Right atrium auricular region (tissue), 2 donors: ENCODE measurements around the gene FBXO21. TPM values are rescaled to one million over a fixed set of nuclear protein-coding genes. Genes with fewer than 3 reads are reported as not detected.
"Not testable (repeated sequence)": the region's sequence is repeated elsewhere in the genome, so short reads cannot be mapped to it uniquely, and the experiment has no call there.

Source experiments
- DNase-seq: peaks from one replicate; pipeline ENCODE4 v3.0.0-alpha.2; 2019; ENCODE audit warnings: low spot score
- H3K27ac ChIP-seq, 2 donors: fragments of 200-600 bp; sonication (generic); 1 replicate in 1 of 2; 2 replicates in 1 of 2; pipeline ENCODE4 v1.5.1; 2016 to 2019
- H3K27me3 ChIP-seq, 2 donors: fragments of 200-600 bp; sonication (generic); one replicate each; pipeline versions ENCODE4 v1.5.1 to v1.6.0; 2017 to 2019
- H3K36me3 ChIP-seq: fragments of 200-600 bp; sonication (generic); one replicate; pipeline ENCODE4 v1.5.1; 2016
- H3K4me1 ChIP-seq, 2 donors: fragments of 200-600 bp; sonication (generic); one replicate each; pipeline versions ENCODE4 v1.5.1 to v1.6.0; 2017 to 2019
- H3K4me3 ChIP-seq, 2 donors: fragments of 200-600 bp; sonication (generic); 1 replicate in 1 of 2; 2 replicates in 1 of 2; pipeline ENCODE4 v1.5.1; 2017 to 2019; ENCODE audit warnings: mild to moderate bottlenecking in 1 of 2, moderate library complexity in 1 of 2
- H3K9me3 ChIP-seq, 2 donors: fragments of 200-600 bp; sonication (generic); one replicate each; pipeline ENCODE4 v1.5.1; 2019
- total RNA-seq, 2 donors: library from RNA; depleted of rRNA; stranded (reverse); fragments of >200 nt; gene quantifications; one replicate each; pipeline ENCODE4 v1.1.0, GENCODE V29; 2016
- TF ChIP-seq, protein P1 (sequence below), 2 donors: fragments of 200-600 bp; sonication (generic); IDR thresholded peaks; one replicate each; pipeline ENCODE4 v1.5.1; 2019; ENCODE audit warnings: antibody characterized with exemption in 2 of 2

Gene FBXO21
- total RNA-seq, 2 donors from 2014 or later: 43.5 to 77.9 TPM

DNA sequence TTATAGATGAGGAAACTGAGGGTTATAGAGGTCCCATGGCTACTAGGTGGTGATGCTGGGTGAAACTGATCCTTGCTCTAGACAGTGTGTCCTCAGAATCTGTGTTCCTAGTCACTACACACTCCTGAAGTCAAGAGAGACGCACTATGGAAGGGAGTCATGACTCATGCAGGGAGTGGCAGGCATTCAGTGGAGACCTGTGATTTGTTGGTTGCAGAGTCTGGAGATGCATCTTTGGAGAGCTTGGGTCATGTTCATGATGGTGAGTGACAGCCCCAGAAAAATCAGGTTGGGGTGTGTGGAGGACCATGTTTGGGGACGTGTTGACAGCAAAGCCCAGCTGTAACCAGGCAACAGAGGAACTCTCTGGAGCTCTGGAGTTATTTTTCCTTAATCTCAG is 38.0 kb upstream of the FBXO21 start:
- TF ChIP-seq, protein P1, sequence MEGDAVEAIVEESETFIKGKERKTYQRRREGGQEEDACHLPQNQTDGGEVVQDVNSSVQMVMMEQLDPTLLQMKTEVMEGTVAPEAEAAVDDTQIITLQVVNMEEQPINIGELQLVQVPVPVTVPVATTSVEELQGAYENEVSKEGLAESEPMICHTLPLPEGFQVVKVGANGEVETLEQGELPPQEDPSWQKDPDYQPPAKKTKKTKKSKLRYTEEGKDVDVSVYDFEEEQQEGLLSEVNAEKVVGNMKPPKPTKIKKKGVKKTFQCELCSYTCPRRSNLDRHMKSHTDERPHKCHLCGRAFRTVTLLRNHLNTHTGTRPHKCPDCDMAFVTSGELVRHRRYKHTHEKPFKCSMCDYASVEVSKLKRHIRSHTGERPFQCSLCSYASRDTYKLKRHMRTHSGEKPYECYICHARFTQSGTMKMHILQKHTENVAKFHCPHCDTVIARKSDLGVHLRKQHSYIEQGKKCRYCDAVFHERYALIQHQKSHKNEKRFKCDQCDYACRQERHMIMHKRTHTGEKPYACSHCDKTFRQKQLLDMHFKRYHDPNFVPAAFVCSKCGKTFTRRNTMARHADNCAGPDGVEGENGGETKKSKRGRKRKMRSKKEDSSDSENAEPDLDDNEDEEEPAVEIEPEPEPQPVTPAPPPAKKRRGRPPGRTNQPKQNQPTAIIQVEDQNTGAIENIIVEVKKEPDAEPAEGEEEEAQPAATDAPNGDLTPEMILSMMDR (IDR thresholded peaks at IDR 0.05): no peak
- Histone ChIP-seq H3K4me1 (no peaks in the 10 kb centered on the region), H3K27ac (no peak overlapping the region), H3K9me3 (no peaks in the 10 kb centered on the region), H3K4me3 (no peak overlapping the region), H3K36me3 (no peaks in the 10 kb centered on the region), H3K27me3 (no peaks in the 10 kb centered on the region)
- no peak for DNase-seq

DNA sequence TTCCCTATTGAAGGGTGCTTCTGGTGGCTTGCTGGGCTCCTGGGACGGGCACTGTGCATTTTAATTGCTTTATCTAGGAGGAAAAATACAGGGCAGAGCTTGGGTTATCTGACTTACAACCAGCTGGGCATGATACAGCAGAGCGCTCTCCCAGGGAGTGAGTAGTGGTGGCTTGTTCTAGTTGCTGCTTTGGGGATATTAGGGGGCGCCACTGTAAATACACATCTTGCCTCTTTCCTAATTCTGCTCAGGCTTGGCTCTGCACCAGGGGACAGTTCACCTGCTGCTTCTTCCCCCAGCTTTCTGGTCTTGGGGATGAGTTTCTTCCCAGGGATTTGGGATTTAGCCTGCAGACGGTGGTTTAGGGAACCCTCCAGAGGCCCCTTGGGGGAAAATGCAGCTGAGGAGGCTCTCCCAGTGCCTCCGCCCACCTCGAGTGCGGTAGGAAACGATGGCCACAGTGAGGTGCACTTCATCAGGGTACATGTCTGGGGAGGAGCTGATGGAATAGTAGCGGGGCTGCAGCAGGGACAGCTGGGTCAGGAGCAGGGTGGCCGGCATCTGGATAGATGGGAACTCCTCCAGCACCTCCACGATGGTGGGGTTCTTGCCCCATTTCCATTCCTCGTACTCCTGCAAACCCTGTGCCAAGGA is 36.9 kb upstream of the FBXO21 start:
- H3K27ac ChIP-seq: no peak overlapping the region
- H3K27me3 ChIP-seq: no peaks in the 10 kb centered on the region
- no peaks in the 10 kb centered on the region for H3K9me3 ChIP-seq
- TF ChIP-seq, protein P1 (IDR thresholded peaks at IDR 0.05): no peak
- DNase-seq: no peak
- H3K4me1 ChIP-seq: no peaks in the 10 kb centered on the region
- no peak overlapping the region for H3K4me3 ChIP-seq
- H3K36me3 ChIP-seq: no peaks in the 10 kb centered on the region

DNA sequence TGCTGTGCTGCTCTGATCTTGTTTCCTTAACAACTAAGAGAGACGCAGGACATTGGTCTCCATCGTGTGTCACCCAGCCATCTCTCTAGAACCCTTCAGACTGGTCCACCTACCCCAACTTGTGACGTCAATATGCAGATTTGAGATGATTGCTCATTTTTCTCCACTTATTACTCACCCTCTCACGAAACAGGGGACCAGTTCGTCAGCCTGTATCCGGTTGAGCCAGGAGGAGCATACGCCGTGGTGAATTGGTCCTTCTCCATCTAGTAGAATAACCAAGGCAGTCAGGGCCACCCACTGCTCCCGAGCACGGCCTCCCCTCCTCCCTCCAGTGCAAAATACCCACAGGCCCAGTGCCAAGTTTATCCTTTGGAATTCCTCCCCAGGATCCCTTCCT is 36.2 kb upstream of the FBXO21 start:
- no peaks in the 10 kb centered on the region for H3K36me3 ChIP-seq
- no peaks in the 10 kb centered on the region for H3K27me3 ChIP-seq
- no peaks in the 10 kb centered on the region for H3K4me1 ChIP-seq
- no peaks in the 10 kb centered on the region for H3K9me3 ChIP-seq
- no peak overlapping the region for H3K27ac ChIP-seq
- TF ChIP-seq, protein P1 (IDR thresholded peaks at IDR 0.05): no peak
- DNase-seq: no peak
- no peak overlapping the region for H3K4me3 ChIP-seq

DNA sequence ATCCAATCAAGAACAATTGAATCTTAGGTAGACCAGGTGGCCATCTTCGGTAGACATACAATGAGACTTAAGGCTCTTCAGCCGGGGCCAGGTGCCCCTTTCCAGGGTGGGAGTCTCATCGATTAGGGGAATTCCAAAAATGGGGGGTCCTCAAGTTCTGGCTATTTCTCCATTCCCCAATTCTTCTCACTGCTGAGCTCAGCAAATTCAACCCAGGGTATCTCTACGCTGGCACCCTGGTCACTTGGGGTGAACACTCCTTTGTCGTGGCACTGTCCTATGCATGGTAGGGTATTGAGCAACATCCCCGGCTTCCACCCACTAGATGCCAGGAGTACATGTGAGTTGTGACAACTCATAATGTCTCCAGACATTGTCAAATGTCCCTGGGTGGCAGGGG is 34.9 kb upstream of the FBXO21 start:
- Histone ChIP-seq H3K36me3 (no peaks in the 10 kb centered on the region), H3K4me1 (no peaks in the 10 kb centered on the region), H3K27ac (no peak overlapping the region), H3K4me3 (no peak overlapping the region), H3K27me3 (no peaks in the 10 kb centered on the region), H3K9me3 (no peaks in the 10 kb centered on the region)
- DNase-seq: no peak
- TF ChIP-seq, protein P1 (IDR thresholded peaks at IDR 0.05): no peak

DNA sequence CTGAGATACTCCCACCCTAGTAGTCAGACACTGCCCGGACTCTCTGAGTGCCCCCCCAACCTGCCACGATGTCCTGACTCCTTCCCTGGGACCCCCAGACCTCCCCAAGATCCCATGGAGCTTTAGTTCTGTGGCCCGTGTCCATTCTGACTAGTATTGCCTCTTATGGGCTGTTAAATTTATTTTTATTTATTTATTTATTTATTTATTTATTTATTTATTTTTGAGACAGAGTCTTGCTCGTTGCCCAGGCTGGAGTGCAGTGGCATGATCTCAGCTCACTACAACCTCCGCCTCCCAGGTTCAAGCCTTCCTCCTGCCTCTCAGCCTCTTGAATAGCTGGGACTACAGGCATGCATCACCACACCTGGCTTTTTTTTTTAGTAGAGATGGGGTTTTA is 30.7 kb upstream of the FBXO21 start:
- H3K4me1 ChIP-seq, H3K4me3 ChIP-seq, DNase-seq, H3K36me3 ChIP-seq, H3K9me3 ChIP-seq, H3K27ac ChIP-seq, H3K27me3 ChIP-seq: not testable (repeated sequence)

DNA sequence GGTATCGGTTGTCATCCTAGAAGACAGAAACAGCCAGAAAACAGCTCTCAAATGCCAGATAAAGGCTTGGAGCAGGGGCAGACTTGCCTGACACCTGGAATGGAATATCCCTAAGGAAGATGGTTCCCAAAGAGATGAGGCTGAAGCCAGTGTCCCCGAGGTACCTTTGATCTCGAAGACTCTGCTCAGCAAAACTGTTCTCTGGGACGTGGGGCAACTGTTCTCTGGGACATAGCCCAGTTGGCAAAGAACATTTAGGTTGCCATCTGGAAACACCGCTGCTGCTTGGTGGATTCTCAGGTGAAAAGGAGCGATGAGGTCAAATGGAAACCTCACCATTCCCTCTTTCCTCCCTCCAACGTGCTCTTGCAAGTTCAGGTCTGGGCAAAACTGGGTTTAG is 27.9 kb upstream of the FBXO21 start:
- H3K4me3 ChIP-seq: no peak overlapping the region
- DNase-seq: no peak
- H3K9me3 ChIP-seq: no peaks in the 10 kb centered on the region
- no peaks in the 10 kb centered on the region for H3K4me1 ChIP-seq
- TF ChIP-seq, protein P1 (IDR thresholded peaks at IDR 0.05): no peak
- H3K27ac ChIP-seq: no peak overlapping the region
- H3K27me3 ChIP-seq: no peaks in the 10 kb centered on the region
- H3K36me3 ChIP-seq: no peaks in the 10 kb centered on the region
